Thoracic aorta (tissue), 2 donors: ENCODE data around the gene SLCO3A1. TPM values are rescaled to one million over a fixed set of nuclear protein-coding genes. Genes with fewer than 3 reads are reported as not detected.

Experiments
- ATAC-seq: fragments of 150-250 bp; one replicate; pipeline ENCODE4 v1.8.0; 2017; ENCODE audit warnings: low read depth; ENCODE audit not compliant: insufficient number of reproducible peaks, low FRiP score
- DNase-seq: peaks from one replicate; pipeline ENCODE4 v3.0.0-alpha.2; 2020; ENCODE audit warnings: low spot score
- H3K27ac ChIP-seq, 2 donors: fragments of 200-600 bp; sonication (generic); 1 replicate in 1 of 2; 2 replicates in 1 of 2; pipeline ENCODE4 v1.5.1; 2016; ENCODE audit warnings: mild to moderate bottlenecking in 2 of 2, moderate library complexity in 2 of 2
- H3K27me3 ChIP-seq: fragments of 200-600 bp; sonication (generic); replicated peaks from 2 replicates; pipeline ENCODE4 v1.6.0; 2016; ENCODE audit warnings: mild to moderate bottlenecking; ENCODE audit not compliant: insufficient read depth
- H3K36me3 ChIP-seq: fragments of 200-600 bp; sonication (generic); one replicate; pipeline ENCODE4 v1.5.1; 2016
- H3K4me1 ChIP-seq, 2 donors: fragments of 200-600 bp; sonication (generic); 1 replicate in 1 of 2; 2 replicates in 1 of 2; pipeline versions ENCODE4 v1.5.1 to v1.6.0; 2016; ENCODE audit warnings: low read depth in 2 of 2, mild to moderate bottlenecking in 1 of 2; ENCODE audit not compliant: control insufficient read depth in 1 of 2
- H3K4me3 ChIP-seq: fragments of 200-600 bp; sonication (generic); 2 replicates; pipeline ENCODE4 v1.5.1; 2016; ENCODE audit warnings: mild to moderate bottlenecking
- H3K9me3 ChIP-seq: fragments of 200-600 bp; sonication (generic); 2 replicates; pipeline ENCODE4 v1.5.1; 2016
- total RNA-seq, 2 donors: library from RNA; depleted of rRNA; stranded (reverse); fragments of >200 nt; gene quantifications; one replicate each; pipeline versions ENCODE4 v1.1.0 to v1.2.3, GENCODE V29; 2016
- TF ChIP-seq, protein P1 (sequence below): fragments of 200-600 bp; sonication (generic); IDR thresholded peaks from one replicate; pipeline ENCODE4 v1.5.1; 2019; ENCODE audit warnings: antibody characterized with exemption

Gene SLCO3A1
- total RNA-seq, 2 donors from 2014 or later, result 16.5 to 39.1 TPM

DNA sequence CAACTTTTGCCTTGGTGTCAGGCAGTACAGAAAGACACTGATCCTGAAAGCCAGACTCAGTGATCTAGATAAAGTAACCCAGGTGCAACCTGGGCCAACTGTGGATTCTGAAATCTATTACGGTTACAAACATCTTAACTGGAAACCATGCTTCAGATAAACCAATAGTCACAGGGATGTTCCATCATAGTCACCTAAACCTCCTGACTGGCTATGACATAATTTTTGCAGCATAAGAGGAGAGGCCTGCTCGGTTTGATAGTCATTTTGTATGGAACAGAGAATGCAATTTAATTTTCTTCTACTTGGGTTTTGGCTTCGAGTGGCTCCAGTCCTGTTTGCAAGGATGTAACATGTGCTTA, 3.7 kb downstream of the SLCO3A1 start:
- no peak overlapping the region for H3K27ac ChIP-seq
- no peaks in the 10 kb centered on the region for H3K27me3 ChIP-seq
- peaks cover 21 to 29% of the 10 kb centered on the region in 2 donors for H3K4me1 ChIP-seq
- H3K4me3 ChIP-seq, result no peak overlapping the region
- H3K9me3 ChIP-seq, result no peaks in the 10 kb centered on the region
- TF ChIP-seq, protein P1, sequence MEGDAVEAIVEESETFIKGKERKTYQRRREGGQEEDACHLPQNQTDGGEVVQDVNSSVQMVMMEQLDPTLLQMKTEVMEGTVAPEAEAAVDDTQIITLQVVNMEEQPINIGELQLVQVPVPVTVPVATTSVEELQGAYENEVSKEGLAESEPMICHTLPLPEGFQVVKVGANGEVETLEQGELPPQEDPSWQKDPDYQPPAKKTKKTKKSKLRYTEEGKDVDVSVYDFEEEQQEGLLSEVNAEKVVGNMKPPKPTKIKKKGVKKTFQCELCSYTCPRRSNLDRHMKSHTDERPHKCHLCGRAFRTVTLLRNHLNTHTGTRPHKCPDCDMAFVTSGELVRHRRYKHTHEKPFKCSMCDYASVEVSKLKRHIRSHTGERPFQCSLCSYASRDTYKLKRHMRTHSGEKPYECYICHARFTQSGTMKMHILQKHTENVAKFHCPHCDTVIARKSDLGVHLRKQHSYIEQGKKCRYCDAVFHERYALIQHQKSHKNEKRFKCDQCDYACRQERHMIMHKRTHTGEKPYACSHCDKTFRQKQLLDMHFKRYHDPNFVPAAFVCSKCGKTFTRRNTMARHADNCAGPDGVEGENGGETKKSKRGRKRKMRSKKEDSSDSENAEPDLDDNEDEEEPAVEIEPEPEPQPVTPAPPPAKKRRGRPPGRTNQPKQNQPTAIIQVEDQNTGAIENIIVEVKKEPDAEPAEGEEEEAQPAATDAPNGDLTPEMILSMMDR, result no peak
- no peaks in the 10 kb centered on the region for H3K36me3 ChIP-seq
- DNase-seq (no peak), ATAC-seq (no peak)

DNA sequence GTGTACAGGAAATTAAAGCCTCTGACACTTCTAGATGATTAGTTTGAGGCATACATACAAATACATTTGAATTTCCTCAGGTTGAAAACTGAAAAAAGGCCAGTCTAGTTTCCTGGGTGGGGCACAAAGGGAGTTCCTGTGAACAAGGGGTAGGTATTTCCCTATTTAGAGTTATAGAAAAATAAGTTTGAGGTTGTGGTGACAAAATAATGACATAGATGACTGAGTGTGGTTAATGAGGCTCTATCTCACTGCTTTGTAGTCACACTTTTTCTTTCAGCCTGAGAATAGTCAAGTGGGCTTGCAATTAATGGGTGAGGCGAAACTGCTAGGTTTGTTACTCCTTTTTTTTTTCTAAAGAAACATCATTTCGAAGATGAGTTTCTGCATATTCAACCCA, 4.3 kb downstream of the SLCO3A1 start:
- Histone ChIP-seq H3K27ac (no peak overlapping the region), H3K4me1 (peaks cover 20 to 25% of the 10 kb centered on the region in 2 donors)
- no peak for ATAC-seq

DNA sequence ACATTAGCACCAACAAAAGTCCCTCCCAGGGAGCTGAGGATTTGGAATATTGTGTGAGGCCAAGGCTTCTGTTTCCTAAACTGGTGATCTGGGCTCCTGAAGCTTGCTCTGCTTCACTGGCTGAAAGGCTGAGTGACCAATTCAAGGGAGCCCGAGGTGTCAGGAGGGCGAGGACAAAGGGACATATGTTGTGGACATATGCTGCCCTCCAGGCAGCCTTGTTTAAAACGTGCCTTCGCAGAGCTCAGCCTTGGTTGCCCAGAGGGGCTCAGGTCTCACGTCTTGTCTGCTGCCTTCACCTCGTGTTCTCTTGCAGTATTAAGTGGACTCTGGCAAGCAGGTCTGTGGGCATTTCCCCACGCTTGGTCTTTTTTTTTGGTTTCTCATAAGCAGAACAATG, 7.0 kb downstream of the SLCO3A1 start:
- Histone ChIP-seq H3K4me1 (peaks cover 22 to 40% of the 10 kb centered on the region in 2 donors), H3K4me3 (no peak overlapping the region), H3K36me3 (no peaks in the 10 kb centered on the region), H3K27me3 (no peaks in the 10 kb centered on the region), H3K9me3 (no peaks in the 10 kb centered on the region), H3K27ac (no peak overlapping the region)
- TF ChIP-seq, protein P1, result no peak
- ATAC-seq (no peak), DNase-seq (no peak)

More for the DNA sequence above, 4.3 kb downstream of the SLCO3A1 start:
- no peaks in the 10 kb centered on the region for H3K36me3 ChIP-seq
- TF ChIP-seq, protein P1, result no peak
- H3K9me3 ChIP-seq, result no peaks in the 10 kb centered on the region
- DNase-seq, result no peak
- no peak overlapping the region for H3K4me3 ChIP-seq
- no peaks in the 10 kb centered on the region for H3K27me3 ChIP-seq

DNA sequence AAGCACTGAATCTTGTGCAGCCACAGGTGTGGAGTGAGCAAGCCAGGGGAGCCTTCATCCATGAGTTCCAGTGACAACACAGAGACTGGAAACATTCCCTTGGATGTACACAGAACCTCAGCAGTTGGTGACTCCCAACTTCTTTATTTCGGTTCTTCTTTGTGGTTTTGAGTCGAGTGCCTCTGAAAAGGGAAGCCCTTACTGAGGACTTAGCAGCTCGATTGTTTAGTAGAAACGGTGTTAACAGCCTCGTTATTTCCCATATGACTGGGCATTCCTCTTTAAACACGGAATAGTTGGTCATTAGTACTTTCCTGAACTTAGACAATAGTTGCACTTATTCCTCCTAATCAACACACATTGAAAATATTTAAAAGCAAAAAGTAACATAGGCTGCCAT, 7.7 kb downstream of the SLCO3A1 start:
- H3K27ac ChIP-seq, result no peak overlapping the region
- no peaks in the 10 kb centered on the region for H3K27me3 ChIP-seq
- TF ChIP-seq, protein P1, result no peak
- H3K4me3 ChIP-seq, result no peak overlapping the region
- ATAC-seq, result no peak
- H3K36me3 ChIP-seq, result no peaks in the 10 kb centered on the region
- no peak for DNase-seq
- H3K9me3 ChIP-seq, result no peaks in the 10 kb centered on the region
- H3K4me1 ChIP-seq, result peaks cover 22 to 40% of the 10 kb centered on the region in 2 donors

DNA sequence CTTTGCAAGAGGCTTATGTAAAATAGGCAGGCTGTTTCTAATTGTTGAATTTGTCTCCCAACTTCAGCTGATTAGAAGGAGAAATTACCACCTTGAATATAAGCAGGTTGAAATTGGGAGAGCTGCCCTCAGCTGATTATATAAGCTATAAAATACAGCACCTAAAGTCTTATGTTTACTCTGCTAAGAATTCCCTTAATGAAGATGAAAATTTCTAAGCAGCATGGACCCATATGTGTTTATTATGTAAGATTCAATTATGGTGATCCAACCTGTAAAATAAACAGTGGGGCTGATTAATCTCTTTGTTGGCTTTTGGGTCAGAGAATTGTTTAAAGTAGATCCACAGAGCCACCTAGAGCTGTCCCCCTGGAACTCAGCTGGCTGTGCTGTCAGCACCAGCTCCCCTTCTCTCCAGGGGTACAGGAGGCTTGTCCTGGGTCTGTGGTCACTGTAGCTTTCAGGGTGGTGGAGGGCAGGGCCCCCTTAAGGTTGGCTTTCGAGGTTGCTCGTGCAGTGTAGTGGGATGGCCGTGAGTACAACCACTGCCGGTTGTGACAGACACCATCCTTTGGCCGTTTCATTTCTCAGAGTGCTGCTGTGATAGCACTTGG, 9.5 kb downstream of the SLCO3A1 start:
- TF ChIP-seq, protein P1, result no peak
- Histone ChIP-seq H3K36me3 (no peaks in the 10 kb centered on the region), H3K4me3 (no peak overlapping the region), H3K27ac (no peak overlapping the region), H3K9me3 (no peaks in the 10 kb centered on the region), H3K27me3 (no peaks in the 10 kb centered on the region), H3K4me1 (peaks cover 32 to 51% of the 10 kb centered on the region in 2 donors)
- no peak for DNase-seq
- no peak for ATAC-seq
